Uterus (tissue), 4 donors: Measurements from ENCODE around the gene INS. TPM values are rescaled to one million over a fixed set of nuclear protein-coding genes. Genes with fewer than 3 reads are reported as not detected.

Source experiments
- DNase-seq, 2 donors: peaks; one replicate each; pipeline ENCODE4 v3.0.0-alpha.2; 2019 to 2020
- H3K27ac ChIP-seq, 2 donors: fragments of 200-600 bp; sonication (generic); 1 replicate in 1 of 2; 2 replicates in 1 of 2; pipeline ENCODE4 v1.5.1; 2016 to 2018
- H3K27me3 ChIP-seq, 2 donors: fragments of 200-600 bp; sonication (generic); one replicate each; pipeline ENCODE4 v1.5.1; 2018 to 2019; ENCODE audit warnings: control low read depth in 1 of 2
- H3K36me3 ChIP-seq, 2 donors: fragments of 200-600 bp; sonication (generic); one replicate each; pipeline ENCODE4 v1.5.1; 2019; ENCODE audit warnings: control low read depth in 1 of 2
- H3K4me1 ChIP-seq, 2 donors: fragments of 200-600 bp; sonication (generic); one replicate each; pipeline ENCODE4 v1.5.1; 2018 to 2019; ENCODE audit warnings: control low read depth in 1 of 2
- H3K4me3 ChIP-seq, 2 donors: fragments of 200-600 bp; sonication (generic); 1 replicate in 1 of 2; 2 replicates in 1 of 2; pipeline ENCODE4 v1.5.1; 2018 to 2019; ENCODE audit warnings: mild to moderate bottlenecking in 1 of 2
- H3K9me3 ChIP-seq, 2 donors: fragments of 200-600 bp; sonication (generic); one replicate each; pipeline ENCODE4 v1.5.1; 2019; ENCODE audit warnings: control low read depth in 1 of 2
- CTCF ChIP-seq, 4 experiments: fragments of 200-600 bp in 2 of 4; fragments of 450-650 bp in 2 of 4; sonication (generic) in 2 of 4; IDR thresholded peaks; one replicate each; pipeline ENCODE4 v1.5.1; 2016 to 2019; ENCODE audit warnings: antibody characterized with exemption in 4 of 4, mild to moderate bottlenecking in 2 of 4, moderate library complexity in 1 of 4
- POLR2A ChIP-seq, 2 donors: fragments of 450-650 bp; IDR thresholded peaks; one replicate each; pipeline ENCODE4 v1.6.1; 2016; ENCODE audit warnings: antibody characterized with exemption in 2 of 2, mild to moderate bottlenecking in 1 of 2, moderate library complexity in 1 of 2
- intact Hi-C: fragments of 100-400 bp; cut with DNase I; formaldehyde crosslinking; loops from one replicate; pipeline ENCODE4 v1.15.1; 2023; ENCODE audit warnings: low total_unique reads
- total RNA-seq, 4 donors: library from RNA; depleted of rRNA in 3 of 4; stranded (reverse); fragments of >200 nt in 3 of 4; gene quantifications; one replicate each; pipeline versions ENCODE4 v1.1.0 to v1.2.4, GENCODE V29; 2014 to 2023
- donor health status: DM: yes; HTN: yes; CAD: no.

INS gene
- total RNA-seq, 4 donors from 2014 or later = not detected

- no peak for DNase-seq
- no peaks in the 10 kb centered on the region for H3K4me1 ChIP-seq
- intact Hi-C loops = no loop called here
- no peak overlapping the region for H3K27ac ChIP-seq
- H3K9me3 ChIP-seq = no peaks in the 10 kb centered on the region
- no peak overlapping the region for H3K4me3 ChIP-seq
- no peaks in the 10 kb centered on the region for H3K36me3 ChIP-seq
- no peak for TF ChIP-seq POLR2A (IDR thresholded peaks at IDR 0.05)
- no peak for TF ChIP-seq CTCF (IDR thresholded peaks at IDR 0.05)
- no peaks in the 10 kb centered on the region for H3K27me3 ChIP-seq
Measured at GRCh38 chr11:2177076-2177475, 16.1 kb upstream of the INS start.

GRCh38 chr11:2176389-2176900 is 15.4 kb upstream of the INS start:
- Histone ChIP-seq H3K36me3 (no peaks in the 10 kb centered on the region), H3K27me3 (no peaks in the 10 kb centered on the region), H3K9me3 (no peaks in the 10 kb centered on the region), H3K27ac (no peak overlapping the region), H3K4me3 (no peak overlapping the region), H3K4me1 (no peaks in the 10 kb centered on the region)
- intact Hi-C loops = no loop called here
- DNase-seq = no peak
- no peak for TF ChIP-seq POLR2A (IDR thresholded peaks at IDR 0.05)
- TF ChIP-seq CTCF (IDR thresholded peaks at IDR 0.05) = no peak

- H3K27ac ChIP-seq = no peak overlapping the region
- no peak for DNase-seq
- intact Hi-C loops = no loop called here
- H3K27me3 ChIP-seq = no peaks in the 10 kb centered on the region
- no peaks in the 10 kb centered on the region for H3K4me1 ChIP-seq
- no peaks in the 10 kb centered on the region for H3K9me3 ChIP-seq
- no peaks in the 10 kb centered on the region for H3K36me3 ChIP-seq
- no peak for TF ChIP-seq POLR2A (IDR thresholded peaks at IDR 0.05)
- no peak for TF ChIP-seq CTCF (IDR thresholded peaks at IDR 0.05)
- no peak overlapping the region for H3K4me3 ChIP-seq
Measured at GRCh38 chr11:2175659-2176058, 14.7 kb upstream of the INS start.

- Histone ChIP-seq H3K4me3 (no peak overlapping the region), H3K9me3 (no peaks in the 10 kb centered on the region), H3K27me3 (no peaks in the 10 kb centered on the region), H3K4me1 (no peaks in the 10 kb centered on the region), H3K27ac (no peak overlapping the region), H3K36me3 (no peaks in the 10 kb centered on the region)
- intact Hi-C loops = no loop called here
- TF ChIP-seq POLR2A (IDR thresholded peaks at IDR 0.05) (no peak), CTCF (IDR thresholded peaks at IDR 0.05) (no peak)
- DNase-seq = no peak
Measured at GRCh38 chr11:2174361-2174760, 13.4 kb upstream of the INS start.

- TF ChIP-seq POLR2A (IDR thresholded peaks at IDR 0.05) (no peak), CTCF (IDR thresholded peaks at IDR 0.05) (no peak)
- intact Hi-C loops = no loop called here
- no peak overlapping the region for H3K4me3 ChIP-seq
Measured at GRCh38 chr11:2173761-2174160, 12.8 kb upstream of the INS start.

More at GRCh38 chr11:2173761-2174160, 12.8 kb upstream of the INS start:
- Histone ChIP-seq H3K27ac (no peak overlapping the region), H3K9me3 (no peaks in the 10 kb centered on the region), H3K36me3 (no peaks in the 10 kb centered on the region), H3K4me1 (no peaks in the 10 kb centered on the region), H3K27me3 (no peaks in the 10 kb centered on the region)
- DNase-seq = no peak
